Nucleus accumbens (tissue), 56 donors: Measurements from ENCODE around the gene ZYG11A.

Experiments used
- DNase-seq, 56 donors: peaks; one replicate each; lab custom pipeline; 2025; lab: John Stamatoyannopoulos, UW

ZYG11A gene

GRCh38 chr1:52916241-52916975 lies 73.8 kb downstream of the ZYG11A start:
- DNase-seq: no peak

DNA sequence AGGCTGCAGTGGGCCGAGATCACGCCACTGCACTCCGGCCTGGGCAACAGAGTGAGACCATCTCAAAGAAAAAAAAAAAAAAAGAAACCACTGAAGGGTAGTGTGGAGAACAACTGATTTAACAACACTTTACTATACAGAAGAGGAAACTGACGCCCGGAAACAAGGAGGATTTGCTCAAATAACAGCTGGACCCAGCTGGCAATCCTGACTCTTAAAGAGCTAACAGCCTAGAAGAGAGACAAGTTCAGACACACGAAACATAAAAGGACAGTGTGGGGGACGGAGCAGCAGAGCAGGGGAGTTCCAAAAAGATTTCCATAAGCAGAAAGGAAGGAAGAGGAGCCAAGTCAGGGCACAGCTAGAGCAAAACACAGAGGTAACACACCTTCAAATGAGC lies 74.6 kb downstream of the ZYG11A start:
- DNase-seq: no peak

GRCh38 chr1:52917581-52917980 lies 75.0 kb downstream of the ZYG11A start:
- no peak for DNase-seq

GRCh38 chr1:52918201-52918600 lies 75.6 kb downstream of the ZYG11A start:
- DNase-seq: no peak

DNA sequence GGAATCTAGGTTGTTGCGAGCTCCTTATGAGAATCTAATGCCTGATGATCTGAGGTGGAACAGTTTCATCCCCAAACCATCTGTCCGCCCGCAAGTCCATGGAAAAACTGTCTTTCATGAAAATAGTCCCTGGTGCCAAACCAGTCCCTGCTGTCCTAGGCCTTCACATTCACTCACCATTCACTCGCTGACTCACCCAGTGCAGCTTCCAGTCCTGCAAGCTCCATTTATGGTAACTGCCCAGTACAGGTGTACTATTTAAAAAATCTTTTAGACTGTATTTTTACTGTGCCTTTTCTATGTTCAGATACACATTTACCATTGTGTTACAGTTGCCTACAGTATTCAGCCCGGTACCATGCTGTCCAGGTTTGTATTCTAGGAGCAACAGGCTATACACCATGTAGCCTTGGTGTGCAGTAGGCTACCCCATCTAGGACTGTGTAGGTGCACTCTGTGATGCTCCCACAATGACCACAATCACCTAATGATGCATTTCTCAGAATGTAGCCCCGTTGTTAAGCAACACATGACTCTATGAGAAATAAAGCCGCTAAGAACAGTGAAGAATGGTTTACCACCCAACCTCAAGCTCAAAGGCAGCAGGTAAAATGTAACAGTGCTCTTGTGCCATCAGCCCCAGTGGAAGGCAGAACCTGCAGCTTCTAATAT lies 76.6 kb downstream of the ZYG11A start:
- DNase-seq: no peak

DNA sequence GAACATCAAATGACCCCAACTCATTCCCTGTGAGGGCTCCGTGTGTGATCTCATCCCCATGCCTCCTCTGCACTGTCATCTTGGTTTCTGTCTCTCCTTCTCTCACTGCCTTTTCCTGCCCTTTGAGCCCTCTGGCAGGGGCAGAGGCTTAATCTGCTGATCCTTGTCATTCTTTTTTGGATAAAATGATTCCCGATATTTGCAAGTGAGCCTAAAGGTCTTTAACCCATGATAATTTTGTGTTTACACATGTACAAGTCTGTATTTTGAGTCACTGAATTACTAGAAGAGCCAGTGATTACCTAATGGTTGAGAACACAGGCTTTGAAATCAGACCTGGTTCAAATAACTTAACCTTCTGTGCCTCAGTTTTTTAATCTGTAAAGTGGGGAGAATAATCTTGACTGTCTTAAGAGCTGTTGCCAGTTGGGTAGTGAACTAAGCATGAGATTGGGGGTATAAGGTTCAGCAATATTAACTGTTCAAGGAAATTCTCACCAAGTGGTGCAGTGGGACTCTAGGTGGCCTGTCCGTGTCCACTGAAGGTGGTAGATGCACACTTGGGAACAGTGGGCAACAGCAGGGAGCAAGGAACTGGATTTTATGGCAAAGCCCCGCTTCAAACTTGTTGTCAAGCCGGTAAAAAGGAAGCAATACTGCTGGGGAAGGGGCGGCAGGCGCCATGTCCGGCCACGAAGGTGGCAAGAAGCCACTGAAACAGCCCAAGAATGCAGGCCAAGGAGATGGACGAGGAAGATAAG lies 77.3 kb downstream of the ZYG11A start:
- no peak for DNase-seq

DNA sequence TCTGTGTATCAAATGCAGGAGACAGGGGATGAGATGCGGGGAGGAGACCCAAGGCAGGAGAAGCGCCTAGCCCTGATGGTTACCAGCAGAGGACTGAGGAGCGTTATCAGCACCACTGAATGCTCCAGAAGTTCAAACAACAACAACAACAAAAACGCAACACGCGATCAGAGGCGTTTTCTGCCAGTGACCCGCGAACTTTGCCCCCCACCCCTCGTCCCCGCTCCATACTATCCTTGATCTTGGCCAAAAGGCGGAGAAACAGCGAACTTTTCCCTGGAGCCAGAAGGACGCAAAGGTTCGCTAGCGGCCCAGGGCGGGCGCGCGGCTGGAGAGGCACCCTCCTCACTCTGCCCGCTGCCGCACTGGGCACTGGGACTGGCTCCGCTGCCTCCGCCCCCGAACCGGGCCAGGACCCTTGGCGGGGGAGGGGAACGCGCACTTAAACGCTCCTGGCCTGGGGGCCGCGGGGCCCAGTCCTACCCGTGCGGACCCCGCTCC lies 78.3 kb downstream of the ZYG11A start:
- DNase-seq: peak in 11 of 56 donors; percentile 4 to 43 (median 14)

DNA sequence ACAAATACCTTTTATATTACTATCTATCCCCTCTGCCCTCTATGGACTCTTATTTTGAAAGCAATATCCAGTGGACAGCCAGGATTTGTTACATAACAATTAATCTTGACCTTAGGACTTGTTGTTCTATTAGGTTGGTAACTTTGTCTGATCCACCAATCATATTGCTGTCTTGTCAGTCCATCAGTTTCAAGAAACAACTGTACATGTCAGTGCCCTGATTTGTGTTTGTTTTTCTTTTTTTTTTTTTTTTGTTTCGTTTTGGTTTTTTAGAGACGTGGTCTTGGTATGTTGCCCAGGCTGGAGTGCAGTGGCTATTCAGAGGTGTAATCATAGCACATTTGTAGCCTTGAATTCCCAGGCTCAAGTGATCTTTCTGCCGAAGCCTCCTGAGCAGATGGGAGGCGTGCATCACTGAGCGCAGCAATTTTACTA lies 83.0 kb downstream of the ZYG11A start:
- peak in 2 of 56 donors; percentile 3 to 8 for DNase-seq

DNA sequence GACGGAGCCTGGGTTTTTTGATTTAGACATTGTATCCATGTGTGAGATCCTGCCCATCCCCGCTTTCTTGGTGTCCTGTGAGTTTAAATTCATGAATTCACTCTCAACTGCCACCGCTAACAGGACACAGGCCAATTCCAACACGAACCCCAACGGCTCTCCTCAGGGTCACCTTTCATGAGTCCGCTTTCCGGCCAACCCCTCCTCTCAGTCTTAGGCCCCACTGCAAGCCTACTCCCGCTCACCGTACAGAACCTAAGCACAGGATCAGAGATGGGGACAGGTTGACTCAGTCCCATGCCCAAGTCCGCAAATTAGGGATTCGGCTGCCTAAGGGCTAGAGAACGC lies 84.3 kb downstream of the ZYG11A start:
- DNase-seq: no peak

- peak in 54 of 56 donors; percentile 29 to 86 (median 68) for DNase-seq
Observed at GRCh38 chr1:52927212-52928014, 84.9 kb downstream of the ZYG11A start, which contains the start of gene SCP2. TSS of gene SCP2 (plus strand) at chr1:52927276. CDS start at chr1:52927397, 121 bp downstream.

- DNase-seq: peak in 5 of 56 donors; percentile 9 to 56 (median 39)
Observed at GRCh38 chr1:52928015-52928404, 85.5 kb downstream of the ZYG11A start.

- no peak for DNase-seq
Observed at GRCh38 chr1:52929019-52929418, 86.5 kb downstream of the ZYG11A start.

DNA sequence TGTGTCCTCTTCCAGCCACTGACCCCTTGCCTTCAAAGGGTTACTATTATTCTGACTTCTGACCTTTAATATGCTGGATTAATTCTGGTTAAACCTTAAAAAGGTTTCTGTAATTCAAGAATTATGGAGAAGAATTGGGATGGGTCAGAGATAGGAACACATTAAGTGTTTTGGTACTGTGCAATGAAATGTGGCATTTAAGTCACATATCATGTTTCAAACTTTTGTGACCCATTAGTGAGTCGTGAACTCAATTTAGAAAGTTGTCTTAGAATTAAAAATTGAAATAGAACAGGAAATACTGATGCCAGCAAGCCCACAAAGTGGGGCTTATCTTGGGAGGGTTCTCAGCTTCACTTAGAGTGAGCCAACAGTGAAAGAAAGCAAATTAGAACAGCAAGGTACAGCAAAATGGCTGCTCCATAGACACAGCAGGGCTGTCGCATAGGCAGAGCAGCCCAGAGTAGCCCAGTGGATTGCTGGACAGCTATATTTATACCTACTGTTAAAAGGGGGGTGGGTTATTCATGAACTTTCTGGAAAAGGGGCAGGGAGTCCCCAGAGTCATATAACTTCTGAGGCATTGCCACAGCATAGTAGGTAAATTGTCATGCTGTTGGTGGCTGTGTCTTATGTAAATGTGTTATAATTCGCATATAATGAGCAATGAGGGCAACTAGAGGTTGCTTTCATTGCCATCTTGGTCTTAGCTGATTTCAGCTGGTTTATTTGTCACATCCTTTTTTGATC lies 95.0 kb downstream of the ZYG11A start:
- DNase-seq: no peak

DNA sequence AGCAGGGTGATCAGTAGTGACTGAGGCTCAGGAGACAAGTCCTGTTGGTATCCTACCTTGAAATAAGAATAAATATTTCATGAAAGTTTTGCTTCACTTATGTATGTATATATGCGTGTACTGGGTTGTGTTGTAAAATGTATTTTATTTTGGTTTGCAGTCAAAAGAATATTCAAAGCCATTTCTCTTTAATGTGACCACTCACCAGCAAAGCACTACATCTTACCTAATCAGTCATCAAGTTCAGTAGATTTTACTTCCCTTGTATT lies 95.6 kb downstream of the ZYG11A start:
- no peak for DNase-seq

- DNase-seq: no peak
Observed at GRCh38 chr1:52943876-52944416, 101.4 kb downstream of the ZYG11A start.

DNA sequence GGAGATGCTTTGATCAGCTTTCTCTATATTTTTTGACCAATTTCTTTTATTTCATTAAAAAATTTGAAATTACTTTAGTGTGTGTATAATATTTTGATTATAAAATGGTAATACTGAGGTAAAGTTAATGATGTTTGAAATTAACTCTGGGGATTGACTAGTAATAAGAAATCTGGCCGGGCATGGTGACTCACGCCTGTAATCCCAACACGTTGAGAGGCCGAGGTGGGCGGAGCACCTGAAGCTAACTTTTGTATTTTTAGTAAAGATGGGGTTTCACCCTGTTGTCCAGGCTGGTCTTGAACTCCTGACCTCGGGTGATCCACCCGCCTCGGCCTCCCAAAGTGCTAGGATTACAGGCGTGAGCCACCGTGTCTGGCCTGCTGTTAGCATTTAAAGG lies 102.0 kb downstream of the ZYG11A start:
- DNase-seq: no peak
